Dermis microvascular lymphatic vessel endothelial cell (primary cell): ENCODE data around the gene ICE1. TPM values are rescaled to one million over a fixed set of nuclear protein-coding genes. Genes with fewer than 3 reads are reported as not detected.
"Not testable (repeated sequence)": the region's sequence is repeated elsewhere in the genome, so short reads cannot be mapped to it uniquely, and the experiment has no call there.

ENCODE experiments used
- DNase-seq, 2 donors: peaks; one replicate each; pipeline versions ENCODE4 v3.0.0 to v3.0.0-alpha.2; 2010; ENCODE audit warnings: low read depth in 2 of 2
- total RNA-seq: library from RNA; depleted of rRNA; stranded (reverse); fragments of >200 nt; gene quantifications from 2 replicates; pipeline ENCODE4 v1.2.1, GENCODE V29; 2014

ICE1 gene
- total RNA-seq, 1 donor from 2014 or later: 17.5 TPM

DNA sequence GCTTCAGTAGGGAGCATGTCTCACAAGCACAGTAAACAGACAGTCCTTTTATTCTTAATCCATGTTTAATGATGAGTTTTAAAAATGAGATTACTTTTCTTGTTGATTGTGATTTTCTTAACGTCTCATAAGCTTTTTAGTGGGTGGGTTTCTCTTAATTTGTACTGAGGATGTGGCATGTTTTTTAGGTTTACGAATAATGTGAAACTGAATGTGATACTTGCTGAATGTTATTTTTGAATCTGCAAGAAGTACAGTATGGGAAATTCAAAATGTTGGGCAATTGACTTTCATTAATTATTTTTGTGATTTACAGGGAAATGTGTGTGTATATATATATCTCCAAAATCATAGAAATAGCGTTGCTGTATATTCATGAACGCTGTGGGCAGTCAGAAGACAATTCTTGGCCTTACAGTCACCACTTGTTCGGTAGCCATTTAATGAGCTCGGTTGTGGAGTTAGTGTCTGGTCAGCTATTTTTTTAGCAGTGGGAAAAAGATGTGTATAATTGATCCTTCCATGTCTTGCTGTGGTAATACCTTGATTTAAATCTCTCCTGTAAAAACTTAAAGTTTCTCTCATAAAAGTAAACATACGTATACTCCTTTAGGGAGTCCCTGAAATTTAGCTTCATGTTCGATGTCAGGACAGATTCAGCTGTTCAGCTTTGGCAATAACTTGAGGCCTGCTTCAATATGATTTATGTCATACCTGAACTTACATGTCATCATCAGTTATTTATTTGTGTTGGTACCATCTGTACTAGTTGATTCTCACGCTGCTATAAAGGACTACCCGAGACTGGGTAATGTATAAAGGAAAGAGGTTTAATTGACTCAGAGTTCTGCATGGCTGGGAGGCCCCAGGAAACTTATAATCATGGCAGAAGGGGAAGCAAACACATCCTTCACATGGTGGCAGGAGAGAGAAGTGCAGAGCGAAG lies 15.0 kb downstream of the ICE1 start:
- DNase-seq: no peak

GRCh38 chr5:5451863-5452262 lies 29.4 kb downstream of the ICE1 start:
- DNase-seq: no peak

DNA sequence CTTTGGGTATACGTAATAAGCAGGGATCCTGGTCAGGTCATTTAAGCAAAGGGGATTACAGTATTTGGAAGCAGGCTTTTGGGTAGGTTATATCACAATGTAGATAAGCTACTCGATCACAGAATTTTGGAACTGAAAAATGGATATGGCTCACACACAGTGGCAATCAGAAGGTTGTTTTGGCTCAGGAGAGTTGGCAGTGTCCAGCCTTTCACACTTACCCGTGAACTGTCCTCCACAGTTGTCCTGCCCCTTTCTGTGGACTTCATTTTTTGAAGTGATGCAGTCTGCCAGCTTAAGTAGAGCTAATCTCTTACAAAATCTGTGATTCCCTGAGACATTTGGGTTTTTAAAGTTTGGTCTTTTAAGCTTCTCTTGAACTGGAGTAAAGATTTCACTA lies 30.7 kb downstream of the ICE1 start:
- DNase-seq: no peak

DNA sequence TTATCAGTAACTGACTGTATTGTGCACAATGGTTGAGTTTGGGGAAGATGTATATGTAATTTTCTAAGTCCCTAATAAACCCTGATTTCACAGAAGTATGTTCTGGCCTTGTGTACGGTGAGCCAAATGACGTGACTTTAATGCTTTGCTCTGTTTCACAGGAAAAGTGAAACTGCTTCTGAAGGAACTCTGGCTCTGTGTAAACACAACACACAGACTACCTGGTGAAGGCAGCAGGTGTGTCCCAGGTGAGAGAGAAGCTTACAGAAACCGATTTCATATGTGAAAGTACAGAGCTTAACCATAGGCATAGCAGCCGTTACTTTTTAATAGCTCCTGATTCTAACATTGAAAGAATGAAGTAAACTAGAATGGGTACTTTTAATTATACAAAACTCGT lies 31.9 kb downstream of the ICE1 start:
- no peak for DNase-seq

DNA sequence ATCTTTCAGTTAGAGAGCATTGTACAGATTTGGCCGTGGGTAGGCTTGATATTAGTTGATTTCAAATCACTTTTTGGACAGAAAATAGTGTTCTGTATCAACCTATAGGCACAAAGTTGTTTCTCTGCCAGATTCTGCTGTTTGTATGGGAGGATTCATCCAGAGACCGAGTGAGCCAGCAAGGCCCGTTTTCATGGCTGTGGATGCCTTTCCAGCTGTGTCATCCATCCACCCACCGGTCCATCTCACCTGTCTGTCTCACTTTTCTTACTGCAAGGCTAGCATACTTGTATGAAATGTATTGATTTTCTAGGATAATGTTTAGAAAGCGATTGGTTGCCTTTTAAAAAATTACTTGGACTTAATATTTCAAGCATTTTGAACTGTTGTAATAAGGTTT lies 34.4 kb downstream of the ICE1 start:
- no peak for DNase-seq

DNA sequence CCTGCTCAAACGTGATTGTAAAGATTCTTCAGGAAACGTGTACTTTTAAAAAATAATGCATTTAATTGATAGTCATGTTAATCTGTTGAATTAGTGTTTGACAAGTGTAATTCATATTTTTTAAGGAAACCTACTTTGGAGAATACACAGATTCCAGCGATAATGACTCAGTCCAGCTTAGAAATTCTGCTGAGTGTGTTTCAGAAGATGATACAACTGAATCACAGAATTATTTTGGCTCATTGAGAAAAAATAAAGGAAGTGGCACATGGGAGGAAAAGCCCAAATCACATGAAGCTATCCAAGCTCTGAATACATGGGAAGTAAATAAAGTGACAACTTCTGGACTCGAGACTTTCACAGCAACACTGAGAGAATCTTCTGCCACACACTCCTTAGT lies 37.8 kb downstream of the ICE1 start:
- no peak for DNase-seq

DNA sequence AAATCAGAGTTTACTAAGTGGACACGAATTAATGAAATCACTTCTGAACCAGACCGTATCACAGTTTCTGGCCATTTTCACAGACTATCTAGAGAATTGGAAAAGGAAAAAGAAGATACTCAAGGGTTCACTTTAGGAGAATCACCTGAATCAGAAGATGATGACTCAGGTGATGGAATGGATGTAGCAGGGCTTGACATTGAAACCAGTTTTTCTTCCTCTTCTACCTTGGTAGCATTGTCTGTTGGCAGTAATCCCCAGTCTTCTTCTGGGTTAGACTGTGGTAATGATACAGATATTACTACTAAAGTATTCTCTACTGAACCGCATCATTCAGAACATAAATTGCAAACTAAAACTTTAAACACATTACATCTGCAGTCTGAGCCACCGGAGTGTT lies 38.5 kb downstream of the ICE1 start:
- DNase-seq: no peak

DNA sequence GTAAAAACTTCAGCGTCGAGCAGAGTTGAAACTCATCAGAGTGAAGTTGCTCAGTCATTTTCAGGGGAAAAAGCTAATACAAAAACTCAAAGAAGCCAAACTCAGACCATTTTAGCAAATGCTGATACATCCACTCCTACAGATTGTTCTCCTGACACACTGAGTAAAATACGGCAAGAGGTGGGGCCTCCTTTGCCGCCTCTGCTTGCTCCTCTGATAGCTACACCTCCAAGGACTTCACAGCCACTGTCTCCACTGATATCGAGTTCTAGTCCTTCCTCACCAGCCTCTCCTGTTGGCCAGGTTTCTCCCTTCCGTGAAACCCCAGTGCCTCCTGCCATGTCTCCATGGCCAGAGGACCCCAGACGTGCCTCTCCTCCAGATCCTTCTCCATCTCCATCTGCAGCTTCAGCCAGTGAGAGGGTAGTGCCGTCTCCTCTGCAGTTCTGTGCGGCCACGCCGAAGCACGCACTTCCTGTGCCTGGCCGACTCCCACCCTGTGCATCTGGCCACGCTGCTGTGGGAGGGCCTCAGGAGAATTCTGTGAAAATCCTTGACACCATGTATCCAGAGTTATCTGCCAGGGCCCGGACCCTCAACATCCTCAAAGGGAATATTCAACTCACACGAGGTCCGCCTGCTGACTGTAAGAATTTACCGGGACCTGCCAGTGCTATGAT lies 41.7 kb downstream of the ICE1 start:
- no peak for DNase-seq

- DNase-seq: no peak
Measured at GRCh38 chr5:5466227-5466626, 43.8 kb downstream of the ICE1 start.

GRCh38 chr5:5467737-5468136 lies 45.3 kb downstream of the ICE1 start:
- no peak for DNase-seq

DNA sequence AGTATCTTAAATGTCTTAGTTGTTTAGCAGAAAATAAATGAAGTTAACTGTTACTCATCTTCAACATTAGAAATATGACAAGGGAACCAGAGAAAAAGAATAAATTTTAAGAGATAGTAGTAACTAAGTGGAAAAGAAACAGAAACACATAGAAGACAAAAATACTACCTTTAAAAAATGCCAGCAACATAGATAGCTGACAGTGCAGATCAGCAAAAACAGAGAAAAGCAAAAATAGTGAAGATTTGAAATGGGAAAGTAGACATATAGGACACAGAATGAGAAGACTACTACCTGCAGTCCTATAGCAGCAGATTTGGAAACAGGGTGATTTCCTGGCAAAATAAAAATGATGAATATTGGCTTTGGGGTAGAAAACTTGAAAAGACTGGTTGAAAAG lies 48.5 kb downstream of the ICE1 start:
- no peak for DNase-seq

- no peak for DNase-seq
Measured at GRCh38 chr5:5473226-5473625, 50.7 kb downstream of the ICE1 start.

DNA sequence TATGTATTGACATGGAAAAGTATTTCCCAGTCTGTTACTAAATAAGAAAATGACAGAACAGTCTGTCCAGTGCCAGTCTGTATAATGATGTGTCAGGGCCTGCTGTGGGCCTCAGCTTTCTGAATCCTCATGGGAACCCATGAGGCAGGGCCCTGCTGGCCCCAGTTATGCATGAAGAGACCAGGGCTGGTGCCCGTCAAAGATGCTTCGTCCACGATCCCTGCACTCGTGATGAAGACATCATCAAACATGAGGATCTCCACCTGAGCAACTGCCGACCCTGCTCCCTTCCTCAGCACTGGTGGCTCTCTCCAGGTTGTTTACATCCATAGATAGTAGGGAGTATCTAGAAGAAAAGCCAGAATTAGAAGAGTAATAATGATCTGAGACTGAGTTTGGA lies 52.5 kb downstream of the ICE1 start:
- no peak for DNase-seq

GRCh38 chr5:5475975-5476374 lies 53.5 kb downstream of the ICE1 start:
- DNase-seq: no peak

DNA sequence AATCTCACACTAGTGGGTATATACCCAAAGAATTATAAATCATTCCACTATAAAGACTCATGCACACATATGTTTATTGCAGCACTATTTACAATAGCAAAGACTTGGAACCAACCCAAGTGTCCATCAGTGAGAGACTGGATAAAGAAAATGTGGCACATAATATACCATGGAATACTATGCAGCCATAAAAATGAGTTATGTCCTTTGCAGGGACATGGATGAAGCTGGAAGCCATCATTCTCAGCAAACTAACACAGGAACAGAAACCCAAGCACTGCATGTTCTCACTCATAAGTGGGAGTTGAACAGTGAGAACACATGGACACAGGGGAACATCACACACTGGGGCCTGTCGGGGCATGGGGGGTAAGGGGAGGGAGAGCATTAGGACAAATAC lies 57.1 kb downstream of the ICE1 start:
- DNase-seq: not testable (repeated sequence)

GRCh38 chr5:5480481-5481111 lies 58.1 kb downstream of the ICE1 start:
- no peak for DNase-seq

GRCh38 chr5:5481206-5481605 lies 58.7 kb downstream of the ICE1 start:
- no peak for DNase-seq

DNA sequence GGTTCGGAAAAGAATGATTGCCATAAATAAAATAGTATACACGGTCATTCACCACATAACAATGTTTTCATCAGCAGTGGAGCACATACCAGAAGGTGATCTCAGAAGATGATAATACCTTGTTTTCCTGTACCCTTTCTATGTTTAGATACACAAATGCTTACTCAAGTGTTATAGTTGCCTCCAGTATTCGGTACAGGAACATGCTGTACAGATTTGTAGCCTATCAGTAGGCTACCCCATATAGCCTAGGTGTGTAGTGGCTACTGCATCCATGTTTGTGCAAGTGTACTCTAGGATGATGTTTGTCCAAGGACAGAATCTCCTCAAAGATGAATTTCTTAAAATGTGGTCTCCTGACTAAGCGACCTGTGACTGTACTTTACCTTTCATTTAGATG lies 59.2 kb downstream of the ICE1 start:
- DNase-seq: no peak

GRCh38 chr5:5483350-5483749 lies 60.9 kb downstream of the ICE1 start:
- DNase-seq: no peak

DNA sequence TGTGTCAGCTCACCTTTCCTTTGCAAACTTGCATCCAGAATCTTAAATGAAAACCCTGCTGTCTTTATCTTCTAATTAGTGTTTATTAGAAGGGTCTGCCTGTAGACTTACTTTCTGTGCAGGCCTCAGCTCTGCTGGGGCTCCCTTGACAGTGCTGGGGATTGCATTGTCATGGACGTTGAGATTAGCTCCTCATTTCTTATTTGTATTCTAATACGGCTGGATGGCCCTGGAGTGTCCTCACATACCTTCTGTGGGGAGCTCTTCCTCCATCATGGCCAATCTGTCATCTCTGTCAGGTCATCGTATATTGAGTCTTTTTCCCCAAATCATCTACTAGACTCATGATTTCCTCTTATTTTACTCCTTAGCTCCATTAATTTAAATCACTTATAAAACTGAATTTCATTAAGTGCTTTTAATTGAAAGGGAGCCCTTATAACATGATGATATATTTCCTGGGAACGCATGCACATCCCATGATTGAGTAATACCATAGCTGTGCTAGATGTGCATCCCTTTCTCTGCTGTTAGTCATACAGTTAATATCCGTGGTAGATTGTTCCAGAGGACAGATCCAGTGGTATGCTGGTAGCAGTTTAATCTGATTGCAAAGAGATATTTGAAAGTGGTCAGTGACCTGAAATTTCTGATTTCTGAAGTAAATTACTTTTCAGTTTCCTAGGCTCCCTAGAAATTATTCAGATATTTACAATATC lies 61.6 kb downstream of the ICE1 start:
- no peak for DNase-seq

- no peak for DNase-seq
Measured at GRCh38 chr5:5486122-5486521, 63.6 kb downstream of the ICE1 start.
